GM04504 (cell line): Measurements from ENCODE around the gene ACVR2A.

Source experiments
- DNase-seq: peaks from one replicate; pipeline ENCODE4 v3.0.0-alpha.2; 2012; ENCODE audit warnings: low read depth

Gene ACVR2A

GRCh38 chr2:147855316-147855715 is 10.5 kb downstream of the ACVR2A start:
- DNase-seq, result no peak

- no peak for DNase-seq
Observed at GRCh38 chr2:147855977-147856376, 11.1 kb downstream of the ACVR2A start.

- DNase-seq, result no peak
Observed at GRCh38 chr2:147860009-147860408, 15.2 kb downstream of the ACVR2A start.

DNA sequence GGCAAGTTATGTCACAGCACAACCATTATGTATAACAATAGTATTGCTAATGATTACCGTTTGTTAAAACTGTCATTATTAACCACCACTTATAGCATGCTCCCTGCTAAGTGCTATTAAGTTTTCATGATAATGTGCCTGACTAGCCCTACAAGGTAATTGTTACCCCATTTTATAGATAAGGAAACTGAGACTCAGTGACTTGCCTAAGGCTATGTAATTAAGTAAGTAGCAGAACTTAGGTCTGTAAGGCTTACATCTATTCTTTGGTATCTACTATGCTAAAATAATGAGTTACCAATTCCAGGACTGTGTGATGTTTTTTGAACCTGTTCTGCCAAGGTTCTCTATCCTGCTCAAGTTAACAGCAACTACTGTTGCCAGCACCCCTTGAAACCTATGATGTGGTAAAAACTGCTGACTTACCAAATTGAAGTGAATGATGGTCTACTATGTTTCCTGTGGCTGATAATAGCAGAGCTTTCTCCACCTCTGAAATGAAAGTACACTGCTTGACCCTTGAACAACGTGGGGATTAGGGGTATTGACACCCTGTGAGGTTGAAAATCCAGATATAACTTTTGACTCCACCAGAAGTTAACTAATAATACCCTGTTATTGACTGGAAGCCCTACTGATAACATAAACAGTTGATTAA is 18.2 kb downstream of the ACVR2A start:
- no peak for DNase-seq

DNA sequence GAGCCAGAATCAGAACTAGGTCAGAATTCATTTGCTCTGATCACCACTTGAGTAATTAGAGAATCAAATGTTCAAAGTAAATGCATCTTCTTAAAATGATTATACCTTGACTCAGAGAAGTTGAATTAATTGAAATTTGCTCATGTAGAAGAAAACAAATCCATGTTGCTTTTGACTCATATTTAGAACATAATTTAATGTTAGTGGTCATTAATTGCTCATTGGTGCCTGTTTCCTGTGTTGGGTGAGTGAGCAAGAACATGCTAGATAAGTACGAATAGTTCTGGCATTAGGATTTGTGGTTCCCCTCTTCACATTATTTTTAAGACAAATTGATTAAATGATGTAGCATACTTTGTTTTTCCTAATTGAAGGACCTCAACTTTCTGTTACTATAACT is 19.0 kb downstream of the ACVR2A start:
- DNase-seq, result no peak

GRCh38 chr2:147865560-147865959 is 20.7 kb downstream of the ACVR2A start:
- no peak for DNase-seq

DNA sequence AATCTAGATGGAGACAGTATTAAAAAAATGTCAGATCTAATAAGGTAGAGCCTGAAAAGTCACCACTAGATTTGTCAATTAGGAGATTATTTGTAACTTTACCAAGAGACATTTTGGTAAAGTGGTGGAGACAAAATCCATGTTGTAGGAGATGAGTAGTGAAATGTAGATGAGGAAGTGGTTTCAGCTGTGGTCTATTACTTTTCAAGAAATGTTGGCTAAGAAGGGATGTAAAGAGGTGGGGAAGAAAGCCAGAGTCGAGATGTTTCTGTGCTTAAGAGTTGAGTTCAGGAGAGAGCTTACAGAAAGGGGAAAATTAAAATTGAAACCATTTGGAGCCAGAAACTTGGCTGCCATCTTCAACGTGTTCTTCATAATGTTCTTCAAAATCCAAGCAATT is 22.2 kb downstream of the ACVR2A start:
- DNase-seq, result no peak

DNA sequence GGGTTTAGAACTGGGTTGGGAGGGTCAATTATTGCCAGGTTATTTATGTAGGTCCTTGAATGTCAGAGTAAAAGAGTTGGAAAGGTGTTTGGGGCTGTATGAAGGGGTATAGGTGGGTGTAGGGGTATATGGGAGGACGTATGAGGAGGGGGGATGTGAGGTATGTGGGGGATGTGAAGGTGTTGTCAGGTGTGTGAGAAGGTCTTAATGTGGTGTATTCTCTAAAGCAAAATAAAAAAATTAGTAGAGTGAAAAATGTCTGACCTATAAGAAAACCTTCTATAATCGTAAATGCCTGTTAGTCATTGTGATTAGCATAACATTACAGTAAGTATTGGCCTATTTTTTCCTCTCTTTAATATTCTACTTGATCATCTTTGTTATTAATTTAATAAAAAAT is 25.1 kb downstream of the ACVR2A start:
- DNase-seq, result no peak

GRCh38 chr2:147872967-147873366 is 28.1 kb downstream of the ACVR2A start:
- DNase-seq, result no peak

GRCh38 chr2:147873859-147874483 is 29.1 kb downstream of the ACVR2A start:
- no peak for DNase-seq

- DNase-seq, result no peak
Observed at GRCh38 chr2:147879846-147880245, 35.0 kb downstream of the ACVR2A start.

DNA sequence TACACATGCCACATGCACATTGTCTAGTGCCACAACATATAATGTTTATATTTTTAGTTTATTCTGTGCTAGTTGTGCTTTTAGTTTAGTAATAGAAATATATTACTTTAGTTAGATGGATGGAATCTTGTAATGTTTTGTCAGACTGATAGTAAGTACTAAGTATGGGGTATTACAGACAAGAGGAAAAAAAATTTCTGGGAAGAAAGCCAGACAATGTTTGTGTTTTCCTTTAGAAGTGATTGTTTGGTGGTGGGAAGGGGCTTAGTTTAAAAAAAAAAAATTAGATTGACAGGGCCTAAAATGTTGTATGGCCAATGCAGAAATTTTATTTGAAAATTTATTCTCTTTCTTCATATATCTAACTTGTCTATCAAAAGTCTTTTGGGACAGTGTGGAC is 37.8 kb downstream of the ACVR2A start:
- DNase-seq, result no peak

DNA sequence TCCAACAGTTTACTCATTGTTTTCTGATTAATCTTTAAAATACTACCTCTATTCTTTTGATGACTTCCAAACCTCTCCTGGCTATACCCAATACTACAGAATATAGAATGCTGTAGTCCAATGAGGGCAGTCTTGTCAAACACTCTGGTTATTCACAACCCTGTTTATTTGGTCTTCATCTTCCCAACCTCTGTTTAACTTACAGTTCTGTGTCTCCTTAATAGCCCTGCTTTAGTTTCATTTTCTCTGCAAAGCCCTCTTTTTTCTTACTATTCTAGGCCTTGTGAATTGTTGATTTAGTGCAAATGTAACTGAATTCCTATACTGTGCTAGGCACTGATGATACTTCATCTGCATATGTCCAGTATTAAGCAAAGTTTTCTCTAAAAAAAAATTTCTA is 40.0 kb downstream of the ACVR2A start:
- no peak for DNase-seq

DNA sequence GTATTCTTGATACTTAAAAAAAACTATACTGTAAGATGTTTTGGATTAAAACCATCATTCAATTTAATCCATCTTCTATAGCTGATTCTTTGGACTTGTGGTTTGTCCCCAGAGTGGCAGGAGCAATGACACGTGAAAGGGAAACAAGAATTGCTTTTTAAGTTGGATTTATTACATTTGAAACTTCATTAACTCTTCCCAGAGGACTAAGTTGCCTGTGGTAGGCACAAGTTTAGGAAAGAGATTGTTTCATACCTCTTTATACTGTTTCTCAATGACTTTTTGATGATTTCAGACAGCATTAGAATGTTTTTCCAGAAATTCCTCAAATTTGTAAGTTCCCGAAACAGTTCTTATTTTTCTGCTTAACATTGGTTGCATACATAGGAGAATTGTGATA is 41.3 kb downstream of the ACVR2A start:
- no peak for DNase-seq

- no peak for DNase-seq
Observed at GRCh38 chr2:147888680-147889079, 43.9 kb downstream of the ACVR2A start.

DNA sequence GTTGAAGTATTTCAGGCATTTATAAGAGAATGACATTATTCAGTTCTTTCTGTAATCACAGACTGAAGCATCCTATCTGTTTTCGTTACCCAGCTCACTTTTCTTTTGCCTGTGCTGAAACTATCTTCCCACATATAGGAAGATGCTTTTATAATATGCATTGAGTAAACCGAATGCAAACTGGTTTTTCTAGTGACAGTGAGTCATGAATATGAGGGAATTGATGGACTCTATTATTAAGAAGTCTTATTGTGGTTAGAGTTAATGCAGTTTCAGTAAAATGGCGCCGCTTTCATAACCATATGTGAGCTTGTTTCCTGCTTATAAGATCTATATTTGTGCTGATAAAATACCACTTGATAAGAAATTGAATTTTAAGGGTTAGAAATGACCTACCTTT is 59.2 kb downstream of the ACVR2A start:
- no peak for DNase-seq

GRCh38 chr2:147909178-147909577 is 64.3 kb downstream of the ACVR2A start:
- no peak for DNase-seq

GRCh38 chr2:147910990-147911473 is 66.2 kb downstream of the ACVR2A start:
- DNase-seq, result peak; percentile 40

DNA sequence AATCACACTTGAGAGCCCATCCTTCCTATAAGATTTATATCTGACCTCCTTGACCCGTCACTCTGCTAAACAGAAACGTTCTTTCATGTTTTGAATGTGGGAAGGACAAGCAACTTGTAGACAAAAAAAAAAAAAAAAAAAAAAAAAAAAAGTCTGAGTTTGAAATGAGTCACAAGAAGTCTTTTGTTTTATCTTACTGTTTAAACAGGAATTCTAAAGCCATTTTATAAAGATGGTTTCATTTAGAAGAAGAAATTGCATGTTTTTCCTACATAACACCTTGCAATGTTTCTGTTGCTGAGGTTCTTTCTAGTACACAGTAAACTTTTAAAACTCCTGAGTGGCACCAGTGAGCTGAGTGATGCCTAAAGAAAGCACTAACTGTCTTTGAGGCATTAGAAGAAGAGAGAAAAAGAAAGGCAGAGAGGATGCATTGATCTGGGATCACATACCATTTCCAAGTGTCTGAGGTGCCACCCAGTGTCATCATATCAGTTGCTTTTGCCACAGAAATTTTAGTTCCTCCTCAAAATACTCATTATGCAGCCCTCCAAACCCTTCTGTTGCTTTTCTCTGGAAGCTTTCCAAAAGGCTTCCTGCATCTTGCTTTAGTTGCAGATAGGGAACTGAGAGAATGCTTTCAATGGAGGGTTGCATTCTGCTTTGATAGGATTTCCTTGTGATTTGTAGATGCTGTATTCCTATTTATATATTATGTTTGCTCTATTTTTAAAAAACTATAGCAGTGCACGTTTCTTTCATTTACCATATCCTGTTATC is 69.1 kb downstream of the ACVR2A start:
- no peak for DNase-seq

- DNase-seq, result no peak
Observed at GRCh38 chr2:147916067-147916466, 71.2 kb downstream of the ACVR2A start.

DNA sequence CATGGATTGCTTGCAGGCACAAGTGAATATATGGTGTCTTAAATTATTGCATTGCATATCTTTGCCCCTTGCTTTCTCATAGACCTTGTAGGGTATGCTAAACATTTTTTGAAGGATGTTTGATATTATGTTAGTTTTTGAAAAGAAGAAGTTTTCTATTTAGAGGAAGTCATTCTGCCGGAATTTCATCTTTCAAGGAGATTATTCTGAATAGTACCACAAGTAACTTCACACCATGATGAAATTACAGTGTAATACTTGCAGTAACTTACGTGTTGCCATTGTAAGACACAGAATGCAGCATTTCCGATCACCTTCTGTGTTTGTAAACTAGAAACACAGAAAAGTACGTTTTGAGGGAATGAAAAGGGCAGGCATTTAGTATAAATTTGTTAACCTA is 71.9 kb downstream of the ACVR2A start:
- no peak for DNase-seq

- no peak for DNase-seq
Observed at GRCh38 chr2:147917161-147917560, 72.3 kb downstream of the ACVR2A start.

DNA sequence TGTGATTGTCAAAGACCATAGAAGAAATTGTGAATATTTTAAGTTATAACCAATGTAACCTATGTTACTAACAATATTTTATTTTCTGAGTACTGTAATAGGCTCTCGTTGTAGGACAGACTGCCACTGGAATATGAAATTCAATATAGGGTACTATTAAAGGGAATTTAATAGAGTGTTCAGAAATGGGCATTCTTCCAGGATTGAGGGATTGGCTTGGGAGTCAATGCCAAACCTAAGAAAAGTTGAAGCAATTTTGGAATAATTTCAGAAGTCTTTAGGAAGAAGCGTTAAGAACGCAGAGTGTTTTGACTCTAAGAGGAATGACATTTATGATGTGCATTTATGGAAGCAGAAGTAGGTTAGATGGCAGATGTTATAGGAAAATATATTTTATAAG is 79.0 kb downstream of the ACVR2A start:
- no peak for DNase-seq
